HG02763 (cell line): Measurements from ENCODE around the gene SERTAD2.

Experiments
- ATAC-seq: cut with Tn5 transposase; IDR thresholded peaks from one replicate; pipeline ENCODE4 v1.9.1; 2021; ENCODE audit warnings: mild to moderate bottlenecking, moderate library complexity; ENCODE audit not compliant: unreplicated experiment

Gene SERTAD2

DNA sequence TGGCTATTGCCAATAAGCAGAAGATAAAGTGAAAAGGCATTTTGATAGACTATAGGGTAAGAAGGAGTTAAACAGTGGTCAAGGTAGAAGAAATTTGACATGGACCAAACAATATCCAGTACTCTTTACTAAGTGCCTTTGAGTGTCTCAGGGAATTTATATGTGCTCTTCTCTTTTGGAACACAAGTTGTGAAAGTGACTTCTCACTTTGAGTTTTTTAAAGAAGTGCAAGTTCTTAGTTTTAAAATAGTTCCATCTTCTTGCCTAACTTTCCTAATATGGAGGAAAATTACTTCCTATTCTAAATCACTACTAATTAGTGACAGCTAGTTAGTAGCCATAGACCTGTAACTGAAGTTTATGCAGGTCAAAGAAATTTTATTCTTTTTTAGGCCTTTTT lies 66.2 kb downstream of the SERTAD2 start:
- no peak for ATAC-seq

DNA sequence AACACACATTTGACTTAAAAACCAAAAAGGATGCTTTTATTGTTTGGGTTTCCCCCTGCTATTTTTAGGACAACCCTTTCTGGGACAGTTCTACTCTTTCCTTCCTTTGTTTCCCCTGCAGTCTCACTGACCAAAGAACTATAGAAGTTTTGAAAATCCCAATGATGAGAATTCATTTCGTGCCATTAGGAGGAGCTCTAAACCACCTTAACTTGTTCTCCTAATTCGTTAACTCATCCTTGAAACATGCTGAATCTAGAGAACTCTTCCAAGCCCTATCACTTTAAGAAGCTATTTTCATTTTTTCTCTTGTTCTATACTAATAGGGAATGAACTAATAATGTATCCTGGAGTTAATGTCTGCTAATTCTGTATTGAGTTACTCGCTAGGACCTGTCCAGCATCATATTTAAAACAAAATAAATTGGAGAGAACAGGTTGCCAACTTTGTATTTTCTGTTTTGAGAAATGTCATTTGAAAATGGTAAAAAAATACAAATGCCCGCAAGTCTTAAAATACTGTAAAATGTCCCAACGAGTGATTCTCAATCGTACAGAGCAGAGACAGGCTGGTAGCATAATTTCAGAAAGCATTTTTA lies 66.7 kb downstream of the SERTAD2 start:
- no peak for ATAC-seq

DNA sequence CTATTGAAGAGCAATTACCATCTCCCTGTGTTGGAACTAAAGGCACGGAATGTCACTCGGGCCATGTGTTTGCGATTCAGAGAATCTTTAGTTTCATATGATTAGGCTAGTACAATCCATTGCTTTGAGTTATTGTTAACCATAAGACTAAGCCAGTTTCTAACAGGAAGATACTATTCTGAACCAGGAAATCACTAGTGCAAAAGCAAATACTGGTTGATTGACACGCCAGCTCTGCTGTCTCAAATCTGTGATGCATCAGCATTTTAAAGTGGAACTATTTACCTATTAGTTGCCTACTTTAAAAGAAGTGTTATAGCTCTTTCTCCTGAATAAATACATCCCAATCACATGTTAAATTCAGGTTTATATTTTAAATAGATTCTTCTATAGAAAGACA lies 67.7 kb downstream of the SERTAD2 start:
- ATAC-seq, result no peak

DNA sequence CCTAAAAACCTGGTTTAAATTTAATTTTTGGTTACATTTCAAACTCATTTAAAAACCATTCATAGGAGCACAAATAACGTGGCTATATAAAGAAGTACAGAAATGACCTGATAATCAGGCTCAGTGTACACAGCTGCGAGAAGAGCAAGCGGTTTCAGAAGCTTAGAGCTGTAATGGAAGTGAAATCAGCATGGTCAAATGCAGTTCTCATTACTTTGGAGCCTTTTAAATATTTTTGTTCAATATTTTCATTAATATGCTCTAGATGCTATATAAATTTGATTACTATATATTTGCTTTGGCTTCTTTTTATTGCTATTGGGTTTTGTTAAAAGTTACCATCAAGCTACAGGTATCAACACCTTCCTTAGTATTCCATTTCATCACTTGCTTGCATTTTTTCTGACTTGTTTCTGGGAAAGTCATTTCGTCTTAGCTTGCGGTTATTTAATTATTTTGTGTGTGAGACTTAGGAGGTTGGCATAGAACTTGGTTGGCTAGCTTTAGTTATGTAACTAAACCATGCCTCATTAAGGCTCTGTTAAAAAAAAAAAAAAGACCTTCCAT lies 70.9 kb downstream of the SERTAD2 start:
- peak; percentile 88 for ATAC-seq

DNA sequence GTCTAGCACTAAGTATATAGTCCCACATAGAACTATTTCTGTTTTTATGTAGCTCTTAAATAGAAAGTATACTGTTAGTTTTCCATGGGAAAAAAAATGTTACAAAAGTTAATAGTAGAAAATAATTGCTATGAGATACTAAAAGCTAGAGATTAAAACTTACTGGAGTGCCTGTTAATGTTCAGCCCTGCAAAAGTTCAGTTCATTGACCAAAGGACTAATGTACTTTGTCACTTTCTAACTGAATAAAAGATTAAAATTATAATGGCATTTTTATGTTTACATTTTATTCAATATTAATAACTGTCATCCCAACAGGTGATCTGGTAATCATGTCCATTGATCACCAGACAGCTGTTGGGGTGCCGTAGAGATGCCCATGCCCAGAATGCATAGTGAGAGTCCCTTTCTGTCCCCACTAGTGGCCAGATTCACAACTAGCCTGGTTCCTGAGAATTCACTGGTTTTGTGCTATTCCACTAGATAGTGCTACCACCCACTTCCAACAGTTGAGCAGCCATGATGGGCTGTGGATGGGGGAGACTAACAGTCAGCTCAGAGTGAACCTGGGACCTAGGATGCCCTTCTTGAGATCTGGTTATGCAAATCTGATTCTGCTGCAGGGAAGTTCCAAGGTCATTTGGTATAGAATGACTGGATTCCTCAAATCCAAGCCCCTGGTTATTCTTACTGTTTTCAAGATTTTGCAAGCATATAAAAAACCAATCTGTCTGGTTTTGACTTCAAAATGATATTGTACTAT lies 71.8 kb downstream of the SERTAD2 start:
- peak; percentile 22 for ATAC-seq
